ENCODE results near the gene TP53I13.

The TP53I13 gene

DNA sequence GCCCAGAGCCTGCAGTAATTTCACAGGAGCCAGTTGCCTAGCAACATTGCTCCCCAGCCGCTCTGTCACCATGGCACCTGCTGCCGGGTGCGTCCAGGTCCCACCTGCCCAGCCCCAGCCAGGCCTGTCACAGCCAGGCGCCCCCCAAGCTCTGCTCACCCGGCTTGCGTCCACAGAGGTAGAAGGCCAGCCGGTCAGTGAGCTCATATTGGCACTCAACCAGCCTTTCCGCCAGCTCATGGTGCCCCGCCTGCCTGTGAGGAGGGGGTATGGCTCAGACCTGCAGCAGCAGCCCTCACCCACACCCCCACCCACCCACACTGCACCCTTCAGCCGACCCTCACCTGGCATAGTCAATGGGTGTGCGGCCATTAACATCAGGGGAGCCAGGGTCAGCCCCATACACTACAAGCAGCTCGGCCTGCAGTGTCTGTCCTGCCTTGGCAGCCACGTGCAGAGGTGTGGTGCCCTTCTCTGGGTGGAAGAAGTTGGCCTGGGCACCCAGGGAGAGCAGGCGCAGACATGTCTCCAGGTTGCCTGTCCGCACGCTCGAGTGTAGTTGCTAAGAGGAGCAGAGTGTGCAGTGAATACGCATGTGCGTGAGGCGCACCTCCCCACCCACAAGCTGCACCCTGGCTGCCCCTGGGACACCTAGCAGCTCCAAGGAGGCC is 13.2 kb downstream of the TP53I13 start:
- no peak for DNase-seq (ENCODE audit: low read depth)

DNA sequence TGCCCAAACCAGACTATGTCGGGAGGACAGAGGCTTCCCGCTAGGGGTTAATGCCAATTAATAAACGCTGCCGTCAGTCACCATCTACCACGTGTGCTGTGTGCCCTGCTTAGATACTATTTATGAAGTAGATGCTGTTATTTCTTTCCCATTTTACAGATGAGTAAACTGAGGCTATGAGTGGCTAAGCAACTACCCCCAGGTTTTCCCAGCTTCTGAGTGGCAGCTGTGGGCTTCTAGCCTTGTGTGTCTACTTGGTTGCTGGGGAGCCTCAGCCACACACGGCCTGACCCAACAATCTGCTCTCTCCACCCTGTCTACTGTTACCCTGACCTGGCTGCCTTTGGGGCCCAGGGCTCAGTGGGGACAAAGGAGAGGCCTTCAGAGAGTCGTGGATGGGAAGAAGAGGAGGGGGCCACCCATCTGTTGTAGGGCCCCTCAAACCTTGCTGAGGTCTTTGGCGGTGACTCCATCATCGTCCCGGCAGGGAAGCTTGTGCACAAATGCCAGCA is 13.8 kb downstream of the TP53I13 start:
- DNase-seq (ENCODE audit: low read depth) = no peak

DNA sequence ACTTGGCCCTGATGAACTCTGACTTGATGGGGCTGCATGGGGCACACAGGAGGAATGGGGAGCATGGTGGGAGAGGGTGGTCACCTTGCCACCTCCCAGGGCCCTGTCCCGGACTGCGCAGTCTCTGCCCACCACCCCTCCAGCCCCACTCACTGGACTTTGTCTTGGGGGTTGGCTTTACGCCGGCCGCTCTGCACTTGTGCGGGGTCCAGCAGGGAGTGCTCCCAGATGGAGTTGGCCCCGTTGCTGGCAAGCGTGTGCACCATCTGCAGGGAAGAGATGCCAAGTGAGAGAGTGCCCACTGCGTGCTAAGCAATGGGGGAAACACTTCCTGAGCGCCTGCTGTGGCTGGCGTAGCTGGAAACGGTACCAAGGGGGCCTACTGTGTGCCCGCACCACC is 14.3 kb downstream of the TP53I13 start:
- DNase-seq (ENCODE audit: low read depth) = no peak

DNA sequence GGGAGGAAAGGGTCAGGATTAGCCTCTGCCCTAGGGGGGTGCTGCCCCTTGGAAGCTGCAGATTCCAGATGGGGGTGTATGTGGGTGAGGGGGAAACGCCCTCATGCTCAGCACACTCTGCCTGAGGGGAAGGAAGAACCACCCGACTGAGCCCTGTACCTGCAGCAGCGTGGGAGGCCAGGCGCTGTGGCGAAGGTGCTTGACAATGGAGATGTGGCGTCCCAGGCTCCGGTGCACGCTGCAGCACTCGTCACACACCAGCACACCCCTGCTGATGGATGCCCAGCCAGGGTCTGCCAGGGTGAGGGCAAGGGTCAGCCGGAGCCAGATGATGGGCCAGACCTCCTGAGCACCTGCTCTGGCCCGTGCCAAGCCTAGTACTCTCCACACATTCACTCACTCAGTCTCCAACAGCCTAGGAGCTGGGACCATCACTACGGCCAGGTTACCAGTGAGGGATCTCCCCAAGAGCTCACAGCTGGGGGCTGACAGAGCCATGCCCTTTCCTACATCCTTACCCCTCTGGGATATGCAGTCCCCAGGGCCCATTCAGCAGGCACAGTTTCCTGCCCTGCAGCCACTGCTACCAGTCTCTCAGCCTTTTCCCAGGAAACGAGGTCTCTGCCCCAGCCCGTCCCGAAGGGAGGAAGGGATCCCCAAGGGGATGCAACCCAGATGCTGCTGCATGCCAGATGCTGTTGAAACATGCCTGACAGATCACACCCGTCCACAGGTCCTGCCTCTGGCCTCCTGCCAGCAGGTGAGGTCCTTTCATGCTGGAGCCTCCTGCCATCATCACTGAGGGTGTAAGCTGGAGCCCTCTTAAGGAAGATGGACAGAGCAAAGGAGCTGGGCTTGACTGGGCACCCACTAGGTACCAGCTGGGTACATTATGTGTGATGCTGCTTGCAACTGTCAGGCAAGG is 15.1 kb downstream of the TP53I13 start:
- no peak for DNase-seq (ENCODE audit: low read depth)

DNA sequence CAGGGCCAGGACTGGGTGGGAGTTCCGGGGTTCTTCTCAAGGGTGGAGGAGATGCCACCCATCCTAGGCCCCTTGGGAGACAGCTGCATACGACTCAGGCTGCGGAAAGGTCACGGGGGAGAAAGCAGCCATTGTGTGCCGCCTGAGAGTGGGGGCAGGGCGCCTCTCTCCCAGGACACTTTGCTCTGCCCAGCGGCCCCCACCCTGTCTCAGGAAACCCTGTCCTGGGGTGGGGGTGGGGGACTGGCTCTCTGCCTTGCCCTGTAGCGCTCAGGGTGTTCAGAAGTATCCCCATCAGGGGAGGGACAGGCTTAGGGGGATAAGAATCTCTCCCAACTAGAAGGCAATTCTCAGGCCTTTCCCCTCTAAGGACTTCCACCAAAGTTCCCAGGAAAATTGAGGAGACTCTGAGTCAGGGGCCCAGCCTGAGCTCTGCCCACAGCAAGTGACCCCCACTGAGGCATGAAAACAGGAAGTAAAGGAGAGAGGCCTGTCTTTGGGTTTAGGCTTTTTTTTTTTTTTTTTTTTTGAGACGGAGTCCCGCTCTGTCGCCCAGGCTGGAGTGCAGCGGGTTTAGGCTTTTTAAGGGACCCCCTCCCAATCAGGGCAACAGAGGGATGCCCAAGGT is 16.1 kb downstream of the TP53I13 start:
- DNase-seq (ENCODE audit: low read depth) = no peak

DNA sequence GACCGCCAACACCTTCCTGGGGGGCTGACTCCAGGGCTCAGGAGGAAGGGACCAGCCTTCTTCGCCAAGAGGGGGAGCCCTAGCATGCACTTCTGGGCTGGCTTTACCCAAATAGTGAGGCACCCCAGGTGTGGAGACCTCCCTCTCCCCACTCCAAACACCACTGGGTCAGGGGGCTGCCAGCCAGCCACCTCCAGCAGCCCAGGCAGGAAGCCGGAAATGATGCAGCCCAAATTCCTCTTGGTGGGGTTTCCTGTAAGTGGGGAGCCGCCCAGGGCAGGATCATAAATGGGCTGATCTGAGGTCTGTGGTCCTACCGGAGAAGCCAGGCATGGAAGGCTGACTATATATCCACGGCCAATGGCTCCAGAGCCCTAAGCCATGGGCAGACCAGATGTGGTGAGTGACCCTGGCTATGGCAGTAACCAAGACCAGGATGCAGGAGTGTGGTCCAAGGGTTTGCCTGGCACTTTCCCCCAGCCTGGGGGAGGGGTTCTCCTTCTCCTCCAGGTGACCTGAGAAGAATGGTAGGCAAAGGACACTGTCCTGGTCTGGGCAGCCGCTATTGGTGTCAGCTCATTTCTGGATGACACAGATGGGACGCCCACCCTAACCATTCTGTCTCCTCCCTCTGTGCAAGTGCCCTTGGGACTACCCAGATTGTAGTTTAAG is 16.7 kb downstream of the TP53I13 start:
- no peak for DNase-seq (ENCODE audit: low read depth)

DNA sequence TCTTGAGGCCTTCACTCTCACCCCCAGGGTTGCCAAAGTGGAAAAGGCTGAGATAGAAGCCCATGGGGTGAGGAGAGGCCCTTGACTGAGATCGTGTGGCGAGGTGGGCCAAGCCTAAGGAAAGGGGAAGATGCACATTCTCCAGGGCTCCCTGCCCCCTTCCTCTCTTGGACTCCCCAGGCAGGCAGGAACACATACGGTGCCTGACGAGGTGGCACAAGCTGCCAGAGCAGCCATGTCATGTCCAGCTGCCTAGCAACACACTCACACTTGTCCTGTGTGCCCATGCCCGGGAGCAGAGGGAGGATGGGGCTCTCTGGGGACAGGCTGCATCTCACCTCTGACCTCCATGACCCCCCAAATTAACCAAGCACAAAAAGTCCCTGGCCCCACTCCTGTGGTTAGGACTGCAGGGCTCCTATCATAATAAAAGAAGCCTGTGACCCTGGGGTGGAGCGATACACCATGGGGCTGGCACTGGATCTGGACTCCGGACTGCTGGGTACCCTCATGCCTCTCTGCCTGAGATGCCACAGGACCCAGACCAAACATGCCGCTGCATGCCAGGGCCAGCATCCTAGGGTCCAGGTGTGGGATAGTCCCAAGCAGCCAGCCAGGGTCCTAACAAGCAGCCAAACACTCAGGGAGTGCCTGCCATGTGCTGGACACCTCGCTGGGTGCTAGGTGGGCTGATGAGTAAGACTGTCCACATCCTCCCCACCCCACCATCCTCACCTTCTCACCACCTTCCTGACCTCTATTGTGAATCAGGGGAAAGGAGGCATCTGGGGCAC is 18.4 kb downstream of the TP53I13 start:
- no peak for DNase-seq (ENCODE audit: low read depth)

DNA sequence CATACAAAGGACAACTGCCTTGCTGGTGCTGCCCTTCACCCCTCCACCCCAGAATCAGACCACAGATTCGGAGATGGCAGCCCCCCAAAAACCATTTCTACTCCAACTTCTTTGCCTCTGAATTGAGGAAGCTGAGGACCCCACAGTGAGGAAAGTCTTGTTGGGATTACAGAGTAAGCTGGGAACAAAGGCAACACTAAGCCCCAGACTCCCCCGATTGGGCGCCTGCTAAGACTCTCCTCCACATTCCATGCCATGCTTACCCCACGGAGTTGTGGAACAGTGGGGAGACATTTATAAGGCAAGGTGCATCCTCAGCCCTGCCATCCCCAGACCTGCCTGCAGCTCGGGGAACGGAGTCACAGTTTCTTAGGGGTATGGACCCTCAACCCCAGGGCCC is 19.1 kb downstream of the TP53I13 start:
- no peak for DNase-seq (ENCODE audit: low read depth)

DNA sequence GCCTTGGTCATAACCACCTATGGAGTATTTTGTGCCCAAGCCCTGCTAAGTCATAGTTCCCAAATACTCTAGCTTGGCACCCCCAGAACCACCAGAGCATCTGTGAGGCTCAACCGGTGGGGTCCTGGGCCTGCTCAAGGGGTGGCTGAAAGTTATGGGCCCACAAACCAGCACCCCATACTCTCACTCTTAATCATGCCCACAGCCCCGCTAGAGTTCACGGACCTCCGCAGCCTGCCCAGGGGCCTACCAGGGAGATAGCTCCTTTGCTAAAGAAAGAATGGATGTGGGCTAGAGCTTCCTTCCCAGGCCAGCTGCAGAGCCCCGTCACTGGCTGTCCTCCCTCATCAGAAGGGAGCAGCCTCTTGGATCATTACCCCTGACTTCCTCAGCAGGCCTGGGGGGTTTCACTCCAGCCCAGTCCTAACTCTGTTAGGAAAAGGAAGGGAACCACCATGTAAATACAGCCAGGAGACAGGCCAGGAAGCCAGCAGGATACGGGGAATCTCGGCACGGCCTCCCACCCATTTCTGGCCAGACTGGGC is 19.6 kb downstream of the TP53I13 start:
- no peak for DNase-seq (ENCODE audit: low read depth)

DNA sequence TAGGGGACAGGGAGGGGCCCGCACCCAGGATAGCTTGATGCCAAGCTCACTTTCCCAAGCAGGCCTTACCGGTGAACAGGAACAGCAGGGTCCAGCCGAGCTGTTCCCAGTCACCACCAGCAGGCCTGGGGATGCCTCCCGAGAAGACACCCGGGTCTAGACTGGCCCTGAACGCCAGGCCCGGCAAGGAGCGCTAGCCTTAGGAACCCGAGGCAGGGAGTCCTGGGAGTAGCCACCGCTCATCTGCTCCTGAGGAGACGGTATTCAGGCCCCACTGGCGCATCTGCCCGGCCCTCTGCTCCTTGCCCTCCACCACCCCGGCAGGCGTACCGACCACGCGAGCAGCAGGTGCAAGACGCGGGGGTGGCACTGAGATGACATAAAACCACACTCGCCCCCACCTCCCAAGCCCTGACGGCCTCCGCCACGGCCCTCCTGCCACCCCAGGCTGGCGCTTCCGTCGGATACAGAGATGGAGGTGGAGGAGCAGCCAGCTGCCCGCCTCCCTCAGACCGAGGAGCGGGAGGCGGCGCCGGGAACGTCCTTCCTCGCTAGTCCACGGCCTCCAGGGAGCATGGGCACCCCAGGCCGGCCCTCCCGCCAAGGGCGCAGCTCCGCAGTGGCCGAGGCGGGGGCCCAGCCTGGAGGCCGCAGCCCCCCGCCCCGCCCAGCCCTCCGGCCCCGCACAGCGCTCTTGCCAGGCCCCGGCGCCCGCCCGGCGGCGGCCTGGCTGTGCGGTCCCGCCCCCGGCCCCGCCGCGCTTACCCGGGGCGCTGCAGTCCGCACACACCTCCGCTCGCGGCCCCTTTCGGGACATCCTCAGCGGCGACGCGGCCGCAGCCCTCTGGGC is 20.3 kb downstream of the TP53I13 start:
- DNase-seq (ENCODE audit: low read depth) = no peak

DNA sequence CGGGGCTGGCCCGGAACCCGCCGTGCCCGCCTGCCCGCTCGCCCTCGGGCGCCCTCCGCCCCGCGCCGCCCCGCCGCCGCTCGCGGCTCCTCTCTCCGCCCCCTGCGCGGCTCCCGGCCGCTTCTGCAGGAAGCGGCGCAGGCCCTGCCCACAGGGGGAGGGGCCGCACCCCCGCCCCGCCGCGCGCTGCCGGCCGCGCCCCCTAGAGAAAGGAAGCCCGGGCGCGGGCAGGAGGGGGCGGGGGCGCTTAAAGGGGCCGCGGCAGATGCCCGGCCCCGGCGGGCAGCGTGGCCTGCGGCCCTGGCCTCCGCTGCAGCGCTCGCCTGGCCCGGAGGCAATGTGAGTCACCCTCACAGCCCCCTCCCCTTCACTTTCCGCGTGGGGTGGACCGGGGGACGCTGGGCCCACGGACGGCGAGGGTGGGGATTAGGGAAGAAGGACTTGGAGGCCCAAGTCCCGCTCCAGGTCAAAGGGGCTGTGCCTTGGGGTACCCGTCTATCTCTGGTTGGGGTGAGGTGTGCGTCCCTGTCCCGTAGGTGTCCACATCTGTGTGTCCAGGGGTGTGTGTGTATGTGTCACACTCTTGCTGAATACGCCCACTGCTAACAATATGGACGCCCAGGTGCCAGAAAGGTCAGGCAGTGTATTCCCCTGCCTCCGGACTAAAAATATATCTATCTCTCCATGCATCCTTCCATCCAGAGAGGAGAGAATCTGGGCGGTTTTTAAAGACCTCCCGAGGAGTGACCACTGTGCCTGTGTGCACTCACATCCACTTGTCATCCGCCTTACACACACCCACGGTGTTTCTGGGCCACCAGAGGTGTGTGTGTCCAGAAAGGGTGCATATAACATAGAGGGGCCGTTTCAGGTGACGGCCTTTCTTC is 21.3 kb downstream of the TP53I13 start, which contains the start of gene GIT1:
GIT1 (minus strand) TSS at position 125 of the 887 bp plus-strand sequence. CDS start 270 bp downstream, outside the sequence.
- DNase-seq (ENCODE audit: low read depth) = peak; percentile 81

DNA sequence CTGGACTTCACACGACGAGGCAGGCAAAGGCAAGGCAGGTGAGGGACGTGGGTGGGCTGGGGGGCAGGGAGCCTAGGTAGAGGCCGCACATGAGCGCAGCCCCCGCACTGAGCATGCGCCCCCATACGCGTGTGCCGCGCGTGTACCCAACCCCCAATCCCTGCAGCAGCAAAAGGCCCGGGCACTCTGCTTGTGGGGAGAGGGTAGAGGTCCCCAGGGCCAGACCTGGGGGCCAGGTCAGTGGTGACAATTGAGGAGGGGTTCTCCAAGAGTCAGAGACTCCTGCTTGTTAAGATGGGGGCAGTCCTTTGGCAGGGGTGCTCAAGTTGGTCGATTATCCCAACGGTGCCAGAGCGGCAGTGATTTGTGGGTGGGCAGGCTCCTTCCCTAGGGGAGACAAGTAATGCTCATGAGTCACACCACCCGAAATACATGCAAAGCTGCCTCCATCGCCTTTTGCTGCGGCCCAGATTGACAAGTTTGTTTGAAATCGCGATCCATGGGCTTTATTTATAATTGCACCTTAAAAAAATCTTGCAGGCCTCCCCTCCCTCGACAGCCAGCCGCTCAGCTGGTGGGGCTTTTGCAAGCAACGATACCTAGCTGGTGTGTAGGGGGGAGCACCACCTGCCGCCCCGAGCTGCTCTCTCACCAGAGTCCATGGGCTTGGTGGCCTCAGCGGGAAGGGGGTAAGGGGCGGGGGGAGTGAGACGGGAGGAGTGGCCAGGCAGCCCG is 22.1 kb downstream of the TP53I13 start:
- no peak for DNase-seq (ENCODE audit: low read depth)

DNA sequence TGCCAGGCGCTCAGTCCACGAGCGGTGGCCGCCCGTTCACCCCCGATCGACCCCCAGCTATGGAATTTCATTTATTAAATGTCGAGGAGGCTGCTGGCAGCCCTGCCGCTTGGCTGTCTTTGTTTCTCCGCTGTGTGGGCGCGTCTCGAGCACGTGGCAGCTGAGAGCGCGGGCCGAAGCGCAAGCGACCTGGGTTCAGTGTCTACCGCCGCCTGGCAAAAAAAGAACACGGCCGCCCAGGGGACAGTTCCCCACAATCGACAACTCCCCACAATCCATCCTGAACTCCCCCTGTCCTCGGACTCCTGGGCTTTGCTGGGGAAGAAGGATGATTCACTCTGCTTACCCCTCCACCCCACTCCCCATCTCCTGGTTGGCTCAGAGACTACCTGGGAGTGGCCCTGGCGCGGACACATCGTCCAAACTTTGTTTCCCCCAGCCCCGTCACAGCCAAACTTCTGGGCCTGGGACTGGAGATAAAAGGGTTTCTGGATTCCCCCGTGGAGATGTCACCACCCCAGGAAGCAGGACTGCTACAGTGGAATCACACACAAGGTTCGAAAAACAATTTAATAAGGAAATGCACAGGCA is 22.7 kb downstream of the TP53I13 start:
- DNase-seq (ENCODE audit: low read depth) = no peak

DNA sequence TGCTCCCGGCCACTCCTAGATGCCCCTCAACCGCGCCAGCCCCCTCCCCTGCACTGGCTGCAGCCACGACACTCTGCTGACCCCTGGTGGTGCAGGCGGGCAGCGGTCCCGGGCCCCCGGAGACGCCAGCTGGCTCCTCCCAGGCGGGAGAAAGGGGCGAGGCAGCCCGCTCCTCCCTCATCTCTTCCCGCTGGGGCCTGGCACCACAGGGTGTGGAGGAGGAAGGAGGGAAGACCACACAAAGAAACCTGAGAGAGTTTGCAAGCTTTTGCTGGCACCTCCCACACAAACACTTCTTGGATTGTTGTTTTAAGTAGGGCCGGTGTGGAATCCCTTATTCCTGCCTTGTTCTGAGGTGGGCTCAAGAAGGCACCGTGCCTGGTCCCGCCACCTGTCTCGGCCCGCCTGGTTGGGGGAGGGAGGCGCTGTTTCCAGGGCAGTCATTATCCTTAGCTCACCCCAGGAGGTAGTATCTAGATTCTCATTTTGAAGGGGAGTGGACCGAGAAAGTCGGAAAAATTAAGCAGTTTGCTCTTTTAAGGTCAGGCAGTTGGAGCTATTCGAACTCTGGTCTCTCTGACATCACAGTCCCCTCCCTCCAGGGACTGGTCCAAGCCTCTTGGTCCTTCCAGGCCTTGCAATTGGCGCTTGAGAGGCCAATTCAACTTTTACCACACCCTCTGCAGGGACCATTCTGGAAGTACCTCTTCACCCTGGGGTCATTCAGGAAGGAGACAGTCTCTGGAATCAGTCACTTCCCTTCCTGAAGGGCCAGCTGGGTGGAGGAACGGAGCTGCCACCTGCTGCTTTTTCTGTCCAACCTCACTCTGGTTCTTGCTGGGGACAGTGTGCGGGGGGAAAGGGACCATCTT is 23.5 kb downstream of the TP53I13 start:
- DNase-seq (ENCODE audit: low read depth) = peak; percentile 76

DNA sequence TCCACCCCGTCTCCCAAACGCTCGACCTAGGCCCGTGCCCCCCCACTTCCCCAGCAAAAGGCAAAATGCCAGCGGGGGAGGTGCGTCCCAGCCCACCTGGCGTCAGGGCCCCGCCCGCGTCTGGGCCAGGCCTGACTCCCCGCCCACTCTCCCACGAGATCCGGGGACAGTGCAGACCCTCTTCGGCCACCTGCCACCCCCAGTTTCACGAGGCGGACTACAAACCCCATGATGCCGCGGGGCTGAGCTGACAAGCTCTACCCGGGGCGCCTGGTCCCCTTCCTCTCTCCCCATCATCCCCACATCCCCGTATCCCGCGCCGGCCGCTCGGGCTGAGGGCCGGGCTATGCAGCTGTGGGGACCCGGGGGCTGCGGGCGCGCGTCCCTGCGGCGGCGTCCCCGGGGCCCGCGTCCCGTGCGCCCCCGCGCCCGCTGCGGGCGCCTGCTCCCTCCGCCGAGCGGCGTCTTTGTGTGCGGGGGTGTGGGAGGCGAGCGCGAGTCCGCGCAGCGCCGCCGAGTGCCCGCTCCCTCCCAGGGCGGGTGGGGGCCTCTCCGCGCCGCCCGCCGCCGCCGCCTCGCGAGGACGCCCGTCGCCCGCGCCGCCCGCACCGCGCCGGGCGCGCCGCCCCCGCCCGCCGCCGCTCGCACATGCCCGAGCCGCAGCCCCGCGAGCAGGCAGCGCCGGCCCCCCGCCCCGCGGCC is 24.5 kb downstream of the TP53I13 start, which contains the start of gene ANKRD13B:
ANKRD13B (plus strand) TSS at position 283 of the 702 bp plus-strand sequence. CDS start 490 bp downstream, outside the sequence.
- DNase-seq (ENCODE audit: low read depth) = no peak

All from stimulated activated CD8-positive, alpha-beta memory T cell treated with anti-CD3 and anti-CD28 coated beads, Interleukin-4, amount 100 ng/mL, for 24 hours (primary cell).